K562 (cell line): ENCODE measurements around the gene KCTD21. TPM values are rescaled to one million over a fixed set of nuclear protein-coding genes. Genes with fewer than 3 reads are reported as not detected.

Experiments
- ATAC-seq: fragments of 200-7000 bp; cut with Tn5 transposase; 3 replicates; pipeline ENCODE4 v1.9.1; 2020; ENCODE audit warnings: moderate library complexity
- BruUV-seq: library from RNA; stranded (reverse); fragments of 400-500 nt; replicated peaks from 2 replicates; lab custom pipeline; 2021; lab: Mats Ljungman, UMichigan
- CTCF ChIA-PET: fragments of 300-600 bp; formaldehyde crosslinking; extraction: SDS; loops from one replicate; lab custom pipeline; 2021; ENCODE audit warnings: low intra/inter-chr PET ratio; lab: Yijun Ruan, JAX
- POLR2A ChIA-PET: fragments of 300-600, 350-650 bp; sonication (Branson Sonifier 250); formaldehyde crosslinking; extraction: SDS; loops from one replicate; lab custom pipeline; 2021; ENCODE audit warnings: antibody characterized with exemption, inconsistent platforms; lab: Yijun Ruan, JAX
- DNase-seq, 4 experiments: peaks; one replicate each; pipeline versions ENCODE4 v3.0.0 to v3.0.0-alpha.2; 2011 to 2018; ENCODE audit warnings: low spot score in 3 of 4, mixed read lengths in 3 of 4; ENCODE audit errors: extremely low read depth in 1 of 4
- FAIRE-seq: peaks from 2 replicates; lab custom pipeline; 2011; peaks lifted over from hg19 to GRCh38; lab: Jason Lieb, UNC
- H2AFZ ChIP-seq: 2 replicates; pipeline ENCODE4 v1.6.0; 2011; ENCODE audit warnings: low read depth, low read length, control low read depth, inconsistent platforms
- H3K27ac ChIP-seq: fragments of 200-600 bp; 3 replicates; pipeline ENCODE4 v1.8.0; 2011; ENCODE audit warnings: low read depth, mild to moderate bottlenecking, control low read depth, inconsistent platforms, low read length, moderate library complexity, mixed read lengths; ENCODE audit errors: extremely low read depth
- H3K27me3 ChIP-seq, 2 experiments: fragments of 300-600 bp in 1 of 2; 2 replicates in 1 of 2; 3 replicates in 1 of 2; pipeline versions ENCODE4 v1.6.0 to v1.8.0; 2011; ENCODE audit warnings: inconsistent platforms in 2 of 2, low read length in 2 of 2, mild to moderate bottlenecking in 1 of 2, mixed read lengths in 1 of 2, moderate library complexity in 1 of 2; ENCODE audit not compliant: control insufficient read depth in 2 of 2, insufficient read depth in 2 of 2
- H3K36me3 ChIP-seq: fragments of 300-600 bp; 3 replicates; pipeline ENCODE4 v1.8.0; 2011; ENCODE audit warnings: mild to moderate bottlenecking, low read length, inconsistent platforms; ENCODE audit not compliant: control insufficient read depth, insufficient read depth
- H3K4me1 ChIP-seq, 2 experiments: fragments of 200-600 bp in 1 of 2; replicated peaks in 1 of 2; 2 replicates in 1 of 2; 3 replicates in 1 of 2; pipeline versions ENCODE4 v1.5.1 to v1.8.0; 2011; ENCODE audit warnings: inconsistent platforms in 2 of 2, low read length in 2 of 2, mild to moderate bottlenecking in 1 of 2, mixed read lengths in 1 of 2, moderate library complexity in 1 of 2; ENCODE audit not compliant: control insufficient read depth in 2 of 2, insufficient read depth in 2 of 2
- H3K4me2 ChIP-seq: 2 replicates; pipeline ENCODE4 v1.6.1; 2011; ENCODE audit warnings: low read length, control low read depth, inconsistent platforms, mixed read lengths; ENCODE audit not compliant: insufficient read depth
- H3K4me3 ChIP-seq: fragments of 200-600 bp; sonication (generic), shearing (Covaris generic); 2 replicates; pipeline ENCODE4 v1.5.1; 2016; ENCODE audit warnings: control low read depth, inconsistent platforms
- H3K79me2 ChIP-seq: fragments of 200-600 bp; 3 replicates; pipeline ENCODE4 v1.8.0; 2011; ENCODE audit warnings: low read length, inconsistent platforms; ENCODE audit not compliant: control insufficient read depth, insufficient read depth
- H3K9ac ChIP-seq, 2 experiments: 2 replicates each; pipeline versions ENCODE4 v1.6.0 to v1.6.1; 2011; ENCODE audit warnings: low read depth in 2 of 2, low read length in 2 of 2, control low read depth in 1 of 2, inconsistent platforms in 1 of 2, mild to moderate bottlenecking in 1 of 2, mixed read lengths in 1 of 2; ENCODE audit not compliant: insufficient read depth in 1 of 2
- H3K9me1 ChIP-seq: one replicate; pipeline ENCODE4 v1.6.0; 2011; ENCODE audit warnings: inconsistent platforms, mild to moderate bottlenecking, low read length, moderate library complexity; ENCODE audit not compliant: control insufficient read depth, insufficient read depth
- H3K9me3 ChIP-seq: replicated peaks from 2 replicates; pipeline ENCODE4 v1.5.1; 2011; ENCODE audit warnings: low read depth, low read length, inconsistent platforms; ENCODE audit not compliant: control insufficient read depth, insufficient read depth
- H4K20me1 ChIP-seq: replicated peaks from 2 replicates; pipeline ENCODE4 v1.6.1; 2011; ENCODE audit warnings: low read length, inconsistent platforms, mixed read lengths; ENCODE audit not compliant: control insufficient read depth, insufficient read depth
- ATF7 ChIP-seq: fragments of 450-650 bp; IDR thresholded peaks from 2 replicates; pipeline ENCODE4 v1.7.1; 2014; ENCODE audit warnings: mild to moderate bottlenecking, moderate library complexity
- BCOR ChIP-seq: fragments of 450-650 bp; IDR thresholded peaks from 2 replicates; pipeline ENCODE4 v1.6.1; 2016
- EHMT2 ChIP-seq: fragments of 450-650 bp; IDR thresholded peaks from 2 replicates; pipeline ENCODE4 v1.6.1; 2018; ENCODE audit warnings: antibody characterized with exemption
- FOXM1 ChIP-seq, 2 experiments: fragments of 450-650 bp in 1 of 2; sonication (generic) in 1 of 2; formaldehyde crosslinking in 1 of 2; IDR thresholded peaks; 2 replicates each; pipeline versions ENCODE4 v1.6.1 to v1.9.0; 2017 to 2022; ENCODE audit warnings: low read depth in 2 of 2, mild to moderate bottlenecking in 2 of 2, missing genetic modification reagents in 1 of 2, moderate library complexity in 1 of 2
- MAFG ChIP-seq: fragments of 450-650 bp; conservative IDR thresholded peaks from 2 replicates; pipeline ENCODE4 v1.6.1; 2016; ENCODE audit warnings: missing genetic modification characterization, missing compliant biosample characterization
- OTX1 ChIP-seq: fragments of 450-650 bp; formaldehyde crosslinking; IDR thresholded peaks from 2 replicates; pipeline ENCODE4 v1.4.0; 2022; ENCODE audit warnings: mild to moderate bottlenecking
- RBM25 ChIP-seq: fragments of 200-400 bp; formaldehyde crosslinking; IDR thresholded peaks from 2 replicates; pipeline ENCODE4 v1.6.1; 2018; ENCODE audit warnings: low read length, low read depth, moderate library complexity; ENCODE audit not compliant: severe bottlenecking
- ZZZ3 ChIP-seq: fragments of 450-650 bp; IDR thresholded peaks from 2 replicates; pipeline ENCODE4 v1.6.1; 2016; ENCODE audit warnings: antibody characterized with exemption, mild to moderate bottlenecking, moderate library complexity
- WGBS: fragments of 100-300 bp; shearing (Covaris generic); methylation state at CpG from one replicate; pipeline ENCODE4 v1.1.6; 2016; ENCODE audit warnings: low coverage, mixed read lengths; ENCODE audit not compliant: insufficient coverage; ENCODE audit errors: missing lambda C conversion rate; 5-methylcytosine and 5-hydroxymethylcytosine counted together
- in situ Hi-C: fragments of 300-500 bp; cut with MboI; formaldehyde crosslinking; loops from 4 replicates; pipeline ENCODE4 v1.15.0; 2018; ENCODE audit warnings: inconsistent platforms, mixed read lengths
- intact Hi-C: fragments of 100-400 bp; cut with micrococcal nuclease; formaldehyde crosslinking; loops from 2 replicates; pipeline ENCODE4 v1.14.2; 2022
- polyA plus RNA-seq, 8 experiments: library from polyadenylated mRNA; depleted of rRNA in 4 of 8; stranded (reverse) in 5 of 8; unstranded in 3 of 8; fragments of >200 nt; fragmentation: Nextera tagmentation in 2 of 8; fragmentation: Illumina TruSeq in 1 of 8; extraction: Ambion mirVana in 2 of 8; extraction: Trizol in 1 of 8; gene quantifications; 2 replicates each; pipeline versions ENCODE4 v1.2.1 to v1.2.3, GENCODE V29; 2011 to 2014; ENCODE audit warnings: inconsistent platforms in 1 of 8, missing spikeins in 1 of 8
- total RNA-seq, 7 experiments: library from RNA; depleted of rRNA in 6 of 7; stranded (reverse); fragments of >200 nt in 6 of 7; fragmentation: Illumina TruSeq in 2 of 7; extraction: Trizol in 2 of 7; gene quantifications; 2 replicates each; pipeline versions ENCODE4 v1.2.1 to v1.2.3, GENCODE V29; 2011 to 2021; ENCODE audit warnings: low replicate concordance in 1 of 7
- TF ChIP-seq, protein P1 (sequence below): sonication (generic); formaldehyde crosslinking; IDR thresholded peaks from 2 replicates; pipeline ENCODE4 v1.8.0; 2022; ENCODE audit warnings: mild to moderate bottlenecking, missing genetic modification reagents

KCTD21 gene
- total and polyA plus RNA-seq, 9 of the 15 experiments (the other 6 are each of a cell fraction or from before 2014, with no cell fraction given), result 0.34 to 5.4 (median 1.9) TPM

DNA sequence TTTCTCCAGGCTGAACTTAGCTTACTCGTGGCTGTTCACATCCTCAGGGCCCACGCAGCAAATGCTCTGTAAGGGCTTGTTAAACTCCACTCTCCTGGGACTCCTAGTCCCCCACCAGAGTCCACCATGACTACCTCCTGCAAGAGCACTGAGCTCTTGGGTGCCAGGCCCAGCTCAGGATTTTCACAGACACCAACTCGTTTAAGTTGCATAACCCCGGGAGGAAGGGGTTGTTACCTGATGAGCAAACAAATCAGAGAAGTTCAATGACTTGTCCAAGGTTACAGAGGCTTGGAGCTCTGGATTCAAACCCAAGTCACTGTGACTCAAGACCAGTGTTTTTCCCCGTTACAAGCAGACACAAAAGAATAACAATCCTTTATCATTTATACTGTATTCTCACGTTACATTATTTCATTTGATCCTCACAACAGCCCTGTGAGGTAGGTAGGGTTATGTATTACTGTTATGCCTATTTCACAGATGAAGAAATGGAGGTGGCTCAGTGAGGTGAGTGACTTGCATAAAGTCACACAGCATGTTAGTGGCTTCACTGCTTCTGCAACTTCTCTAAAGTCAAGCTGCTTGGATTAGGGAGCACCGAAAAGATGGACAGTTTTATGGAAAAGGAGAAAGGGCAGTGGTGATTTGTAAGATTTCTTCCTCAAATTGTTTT lies 17.4 kb downstream of the KCTD21 start:
- H4K20me1 ChIP-seq, result no peaks in the 10 kb centered on the region
- ATAC-seq, result no peak
- H3K4me3 ChIP-seq, result no peak overlapping the region
- no TSS peak for BruUV-seq
- CTCF ChIA-PET, result no interaction called here
- no peak overlapping the region for H3K4me2 ChIP-seq
- in situ Hi-C loops, result no loop called here
- H2AFZ ChIP-seq, result no peak overlapping the region
- no peak for DNase-seq
- H3K79me2 ChIP-seq, result no peaks in the 10 kb centered on the region
- H3K36me3 ChIP-seq, result no peaks in the 10 kb centered on the region
- no peak overlapping the region for H3K27ac ChIP-seq
- FAIRE-seq, result no peak
- H3K4me1 ChIP-seq, result peaks cover 9 to 22% of the 10 kb centered on the region in 2 experiments; a peak in 4 of 5 replicates
- WGBS, result 35% methylated on average over 7 of the region's 7 CpGs
- intact Hi-C loops, result no loop called here
- no peak for TF ChIP-seq OTX1 (CRISPR knock-in tag)
- TF ChIP-seq EHMT2, result no peak
- TF ChIP-seq, protein P1, sequence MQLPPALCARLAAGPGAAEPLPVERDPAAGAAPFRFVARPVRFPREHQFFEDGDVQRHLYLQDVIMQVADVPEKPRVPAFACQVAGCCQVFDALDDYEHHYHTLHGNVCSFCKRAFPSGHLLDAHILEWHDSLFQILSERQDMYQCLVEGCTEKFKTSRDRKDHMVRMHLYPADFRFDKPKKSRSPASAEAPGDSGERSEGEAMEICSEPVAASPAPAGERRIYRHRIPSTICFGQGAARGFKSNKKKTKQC, result no peak
- TF ChIP-seq ZZZ3, result no peak
- TF ChIP-seq MAFG (tag), result 0 out of 2 replicates have a peak, but pooled peaks have one; percentile 9
- peak; percentile 34 for TF ChIP-seq RBM25
- TF ChIP-seq BCOR, result peak; percentile 32; the same call in 1 of the 2 replicates
- TF ChIP-seq ATF7, result no peak
- TF ChIP-seq FOXM1 (IDR thresholded peaks at IDR 0.05; ENCODE audit: low read depth), result no peak
- no peak for TF ChIP-seq FOXM1 (CRISPR knock-in tag; IDR thresholded peaks at IDR 0.05; ENCODE audit: low read depth)
- POLR2A ChIA-PET, result interaction anchor here (0.7 to 2.8 kb wide), 2 partner anchors 11 kb away, joined by 3 to 8 read pairs; no protein-coding TSS in a partner anchor
- no peaks in the 10 kb centered on the region for H3K9me3 ChIP-seq
- no peaks in the 10 kb centered on the region for H3K9me1 ChIP-seq
- H3K9ac ChIP-seq, result no peak overlapping the region
- H3K27me3 ChIP-seq, result no peaks in the 10 kb centered on the region
